K562 (cell line): ENCODE results near the gene NUP43. TPM values are rescaled to one million over a fixed set of nuclear protein-coding genes. Genes with fewer than 3 reads are reported as not detected.

Source experiments
- FOXJ2 ChIP-seq: fragments of 200-800 bp; sonication (Bioruptor generic); IDR thresholded peaks from 2 replicates; pipeline ENCODE4 v1.6.1; 2016; ENCODE audit warnings: missing genetic modification characterization, missing compliant biosample characterization
- GTF2A2 ChIP-seq: IDR thresholded peaks from 2 replicates; pipeline ENCODE4 v1.6.1; 2016; ENCODE audit warnings: mild to moderate bottlenecking, missing genetic modification characterization, missing compliant biosample characterization
- KAT7 ChIP-seq: sonication (generic); formaldehyde crosslinking; IDR thresholded peaks from 2 replicates; pipeline ENCODE4 v1.8.0; 2022; ENCODE audit warnings: missing genetic modification reagents, mild to moderate bottlenecking, borderline replicate concordance
- L3MBTL2 ChIP-seq: fragments of 450-650 bp; IDR thresholded peaks from 2 replicates; pipeline ENCODE4 v1.6.1; 2016; ENCODE audit warnings: mild to moderate bottlenecking, moderate library complexity
- PML ChIP-seq: IDR thresholded peaks from 2 replicates; pipeline ENCODE4 v1.6.1; 2012; ENCODE audit warnings: low read length, inconsistent platforms
- RAD21 ChIP-seq, 2 experiments: fragments of 250-450 bp in 1 of 2; fragments of 450-650 bp in 1 of 2; sonication (Bioruptor Pico) in 1 of 2; formaldehyde crosslinking in 1 of 2; IDR thresholded peaks in 1 of 2; conservative IDR thresholded peaks in 1 of 2; 2 replicates each; pipeline versions ENCODE4 v1.4.0 to v1.8.0; 2020 to 2022; ENCODE audit warnings: mild to moderate bottlenecking in 2 of 2, moderate library complexity in 1 of 2
- RB1 ChIP-seq: fragments of 450-650 bp; IDR thresholded peaks from 2 replicates; pipeline ENCODE4 v1.6.1; 2017; ENCODE audit warnings: low read depth, mild to moderate bottlenecking
- RBBP5 ChIP-seq: fragments of 200-600 bp; sonication (generic); IDR thresholded peaks from 2 replicates; pipeline ENCODE4 v1.6.1; 2012; ENCODE audit warnings: borderline replicate concordance, mild to moderate bottlenecking, low read length, control low read depth, inconsistent platforms; ENCODE audit not compliant: insufficient read depth, poor library complexity, severe bottlenecking
- RBFOX2 ChIP-seq: fragments of 200-400 bp; formaldehyde crosslinking; IDR thresholded peaks from 2 replicates; pipeline ENCODE4 v1.6.1; 2017; ENCODE audit warnings: low read depth, mild to moderate bottlenecking, low read length, moderate library complexity
- ZEB2 ChIP-seq: fragments of 450-650 bp; IDR thresholded peaks from 2 replicates; pipeline ENCODE4 v1.6.1; 2016
- ZNF449 ChIP-seq: fragments of 250-450 bp; sonication (Bioruptor Pico); IDR thresholded peaks from 2 replicates; pipeline ENCODE4 v1.8.0; 2022; ENCODE audit warnings: moderate library complexity, mild to moderate bottlenecking, inconsistent platforms
- polyA plus RNA-seq, 8 experiments: library from polyadenylated mRNA; depleted of rRNA in 4 of 8; stranded (reverse) in 5 of 8; unstranded in 3 of 8; fragments of >200 nt; fragmentation: Nextera tagmentation in 2 of 8; fragmentation: Illumina TruSeq in 1 of 8; extraction: Ambion mirVana in 2 of 8; extraction: Trizol in 1 of 8; gene quantifications; 2 replicates each; pipeline versions ENCODE4 v1.2.1 to v1.2.3, GENCODE V29; 2011 to 2014; ENCODE audit warnings: inconsistent platforms in 1 of 8, missing spikeins in 1 of 8
- total RNA-seq, 7 experiments: library from RNA; depleted of rRNA in 6 of 7; stranded (reverse); fragments of >200 nt in 6 of 7; fragmentation: Illumina TruSeq in 2 of 7; extraction: Trizol in 2 of 7; gene quantifications; 2 replicates each; pipeline versions ENCODE4 v1.2.1 to v1.2.3, GENCODE V29; 2011 to 2021; ENCODE audit warnings: low replicate concordance in 1 of 7
- TF ChIP-seq, protein P1 (sequence below), 2 experiments: fragments of 450-650 bp; formaldehyde crosslinking in 1 of 2; IDR thresholded peaks; 2 replicates each; pipeline versions ENCODE4 v1.4.0 to v1.6.1; 2014 to 2020; ENCODE audit warnings: mild to moderate bottlenecking in 2 of 2, borderline replicate concordance in 1 of 2, low read depth in 1 of 2
- TF ChIP-seq, protein P2 (sequence below), 2 experiments: fragments of 450-650 bp in 1 of 2; sonication (generic) in 1 of 2; formaldehyde crosslinking in 1 of 2; IDR thresholded peaks in 1 of 2; conservative IDR thresholded peaks in 1 of 2; 2 replicates each; pipeline versions ENCODE4 v1.6.1 to v1.8.1; 2016 to 2023; ENCODE audit warnings: mild to moderate bottlenecking in 2 of 2, moderate library complexity in 2 of 2, inconsistent platforms in 1 of 2, missing genetic modification reagents in 1 of 2
- TF ChIP-seq, protein P3 (sequence below): IDR thresholded peaks from 2 replicates; pipeline ENCODE4 v1.6.1; 2012; ENCODE audit warnings: low read depth, low read length, improper control_type of control experiment, borderline replicate concordance

Gene NUP43
- total and polyA plus RNA-seq, 9 of the 15 experiments (the other 6 are each of a cell fraction or from before 2014, with no cell fraction given): 28.9 to 136 (median 67.4) TPM

DNA sequence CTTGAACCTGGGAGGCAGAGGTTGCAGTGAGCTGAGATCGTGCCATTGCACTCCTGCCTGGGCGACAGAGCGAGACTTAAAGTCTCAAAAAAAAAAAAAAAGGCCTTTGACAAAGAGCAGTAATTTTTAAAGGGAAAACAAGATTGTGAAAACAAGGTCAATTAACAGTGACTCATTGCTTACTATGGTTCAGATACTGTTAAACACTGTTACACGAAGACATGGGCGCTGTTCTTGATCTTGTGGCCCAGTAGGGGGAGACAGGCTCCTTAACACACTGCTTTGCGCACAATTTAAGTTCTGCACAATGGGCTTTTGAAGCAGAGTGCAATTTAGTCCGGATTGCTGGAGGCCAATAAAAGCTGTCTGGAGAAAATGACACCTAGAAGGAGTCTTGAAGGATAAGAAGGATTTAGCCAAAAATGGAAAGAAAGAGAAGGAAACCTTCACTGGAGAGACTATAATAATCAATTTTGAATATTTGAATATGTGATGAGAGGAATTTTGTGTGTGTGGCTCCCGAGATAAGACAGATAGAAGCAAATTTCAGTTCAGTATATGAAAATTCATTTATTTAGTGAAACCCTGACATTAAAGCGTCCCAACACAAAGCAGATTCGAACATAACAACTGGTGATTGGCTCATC is 22.4 kb downstream of the NUP43 start (continued):
- TF ChIP-seq, protein P1, sequence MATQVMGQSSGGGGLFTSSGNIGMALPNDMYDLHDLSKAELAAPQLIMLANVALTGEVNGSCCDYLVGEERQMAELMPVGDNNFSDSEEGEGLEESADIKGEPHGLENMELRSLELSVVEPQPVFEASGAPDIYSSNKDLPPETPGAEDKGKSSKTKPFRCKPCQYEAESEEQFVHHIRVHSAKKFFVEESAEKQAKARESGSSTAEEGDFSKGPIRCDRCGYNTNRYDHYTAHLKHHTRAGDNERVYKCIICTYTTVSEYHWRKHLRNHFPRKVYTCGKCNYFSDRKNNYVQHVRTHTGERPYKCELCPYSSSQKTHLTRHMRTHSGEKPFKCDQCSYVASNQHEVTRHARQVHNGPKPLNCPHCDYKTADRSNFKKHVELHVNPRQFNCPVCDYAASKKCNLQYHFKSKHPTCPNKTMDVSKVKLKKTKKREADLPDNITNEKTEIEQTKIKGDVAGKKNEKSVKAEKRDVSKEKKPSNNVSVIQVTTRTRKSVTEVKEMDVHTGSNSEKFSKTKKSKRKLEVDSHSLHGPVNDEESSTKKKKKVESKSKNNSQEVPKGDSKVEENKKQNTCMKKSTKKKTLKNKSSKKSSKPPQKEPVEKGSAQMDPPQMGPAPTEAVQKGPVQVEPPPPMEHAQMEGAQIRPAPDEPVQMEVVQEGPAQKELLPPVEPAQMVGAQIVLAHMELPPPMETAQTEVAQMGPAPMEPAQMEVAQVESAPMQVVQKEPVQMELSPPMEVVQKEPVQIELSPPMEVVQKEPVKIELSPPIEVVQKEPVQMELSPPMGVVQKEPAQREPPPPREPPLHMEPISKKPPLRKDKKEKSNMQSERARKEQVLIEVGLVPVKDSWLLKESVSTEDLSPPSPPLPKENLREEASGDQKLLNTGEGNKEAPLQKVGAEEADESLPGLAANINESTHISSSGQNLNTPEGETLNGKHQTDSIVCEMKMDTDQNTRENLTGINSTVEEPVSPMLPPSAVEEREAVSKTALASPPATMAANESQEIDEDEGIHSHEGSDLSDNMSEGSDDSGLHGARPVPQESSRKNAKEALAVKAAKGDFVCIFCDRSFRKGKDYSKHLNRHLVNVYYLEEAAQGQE (IDR thresholded peaks at IDR 0.05; ENCODE audit: borderline replicate concordance): peak; percentile 85
- TF ChIP-seq, protein P1 (CRISPR knock-in tag; IDR thresholded peaks at IDR 0.05; ENCODE audit: low read depth): no peak
- peak; percentile 59 for TF ChIP-seq L3MBTL2
- TF ChIP-seq RBFOX2: no peak
- TF ChIP-seq RAD21 (CRISPR knock-in tag; conservative IDR thresholded peaks at IDR 0.05 in 1 of 2, IDR thresholded peaks at IDR 0.05 in 1 of 2): peak; percentile 90 to 93
- 0 out of 2 replicates have a peak, but pooled peaks have one; percentile 14 for TF ChIP-seq PML
- peak; percentile 55; the same call in 1 of the 2 replicates for TF ChIP-seq ZEB2
- TF ChIP-seq, protein P2, sequence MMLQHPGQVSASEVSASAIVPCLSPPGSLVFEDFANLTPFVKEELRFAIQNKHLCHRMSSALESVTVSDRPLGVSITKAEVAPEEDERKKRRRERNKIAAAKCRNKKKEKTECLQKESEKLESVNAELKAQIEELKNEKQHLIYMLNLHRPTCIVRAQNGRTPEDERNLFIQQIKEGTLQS (IDR thresholded peaks at IDR 0.05): peak; percentile 74
- TF ChIP-seq, protein P2 (CRISPR knock-in tag; conservative IDR thresholded peaks at IDR 0.05): no peak
- no peak for TF ChIP-seq FOXJ2 (tag)
- TF ChIP-seq GTF2A2: no peak
- TF ChIP-seq ZNF449 (CRISPR knock-in tag): no peak
- no peak for TF ChIP-seq RBBP5
- peak; percentile 62; the same call in 1 of the 2 replicates for TF ChIP-seq RB1
- TF ChIP-seq, protein P3, sequence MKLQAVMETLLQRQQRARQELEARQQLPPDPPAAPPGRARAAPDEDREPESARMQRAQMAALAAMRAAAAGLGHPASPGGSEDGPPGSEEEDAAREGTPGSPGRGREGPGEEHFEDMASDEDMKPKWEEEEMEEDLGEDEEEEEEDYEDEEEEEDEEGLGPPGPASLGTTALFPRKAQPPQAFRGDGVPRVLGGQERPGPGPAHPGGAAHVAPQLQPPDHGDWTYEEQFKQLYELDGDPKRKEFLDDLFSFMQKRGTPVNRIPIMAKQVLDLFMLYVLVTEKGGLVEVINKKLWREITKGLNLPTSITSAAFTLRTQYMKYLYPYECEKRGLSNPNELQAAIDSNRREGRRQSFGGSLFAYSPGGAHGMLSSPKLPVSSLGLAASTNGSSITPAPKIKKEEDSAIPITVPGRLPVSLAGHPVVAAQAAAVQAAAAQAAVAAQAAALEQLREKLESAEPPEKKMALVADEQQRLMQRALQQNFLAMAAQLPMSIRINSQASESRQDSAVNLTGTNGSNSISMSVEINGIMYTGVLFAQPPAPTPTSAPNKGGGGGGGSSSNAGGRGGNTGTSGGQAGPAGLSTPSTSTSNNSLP: 0 out of 2 replicates have a peak, but pooled peaks have one; percentile 27
- no peak for TF ChIP-seq KAT7 (CRISPR knock-in tag)
